T-helper 17 cell (primary cell): ENCODE data around the gene PLEKHH1. TPM values are rescaled to one million over a fixed set of nuclear protein-coding genes. Genes with fewer than 3 reads are reported as not detected.
"Not testable (repeated sequence)": the region's sequence is repeated elsewhere in the genome, so short reads cannot be mapped to it uniquely, and the experiment has no call there.

Source experiments
- ATAC-seq: fragments of 150-1000 bp; cut with Tn5 transposase; 2 replicates; pipeline ENCODE4 v1.10.0; 2021; ENCODE audit warnings: mild to moderate bottlenecking, moderate library complexity
- DNase-seq, 3 donors: peaks; one replicate each; pipeline versions ENCODE4 v3.0.0 to v3.0.0-alpha.2; 2020 to 2021
- H3K9me3 ChIP-seq: one replicate; pipeline ENCODE4 v1.7.0; 2013; ENCODE audit warnings: low read length, mild to moderate bottlenecking; ENCODE audit not compliant: control insufficient read depth, poor library complexity, severe bottlenecking
- H3K27ac Mint-ChIP-seq: one replicate; pipeline ENCODE4 v1.8.0; 2022; ENCODE audit warnings: mild to moderate bottlenecking, moderate library complexity, mixed read lengths
- H3K27me3 Mint-ChIP-seq: one replicate; pipeline ENCODE4 v1.8.0; 2022; ENCODE audit warnings: mixed read lengths
- H3K36me3 Mint-ChIP-seq: one replicate; pipeline ENCODE4 v1.8.0; 2022; ENCODE audit warnings: low read depth, mixed read lengths
- H3K4me1 Mint-ChIP-seq: one replicate; pipeline ENCODE4 v1.8.0; 2022; ENCODE audit warnings: mild to moderate bottlenecking, mixed read lengths
- H3K4me3 Mint-ChIP-seq: one replicate; pipeline ENCODE4 v1.8.0; 2022; ENCODE audit warnings: mild to moderate bottlenecking, moderate library complexity, mixed read lengths
- total RNA-seq, 4 donors: library from RNA in 2 of 4; stranded (reverse) in 2 of 4; gene quantifications; one replicate each; pipeline ENCODE4 v1.2.3 and lab custom pipeline; 2022 to 2026

Gene PLEKHH1
- total RNA-seq, 2 donors from 2014 or later, result 0.12 TPM; not detected in 1

DNA sequence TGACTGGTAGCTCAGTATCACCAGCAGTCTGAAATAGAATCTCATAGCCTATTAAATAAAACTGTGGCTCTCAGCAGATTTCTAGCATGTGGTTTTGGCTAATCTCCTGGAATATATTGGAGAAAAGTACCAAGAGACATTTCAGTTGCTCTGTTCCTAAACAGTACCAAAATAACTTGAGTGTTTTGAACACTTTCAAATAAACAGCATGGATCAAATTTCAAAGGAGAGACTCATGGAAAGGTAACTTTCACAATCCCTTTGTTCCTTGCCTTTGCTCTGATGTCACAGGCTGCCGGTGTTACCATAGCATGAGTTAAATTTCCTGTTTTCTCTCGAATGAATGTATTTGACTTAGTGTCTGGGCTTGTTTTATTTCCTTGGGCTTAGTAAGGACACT lies 90.0 kb downstream of the PLEKHH1 start:
- H3K9me3 ChIP-seq, result no peaks in the 10 kb centered on the region
- Mint-ChIP-seq H3K27me3 (peaks cover 6% of the 10 kb centered on the region), H3K36me3 (no peaks in the 10 kb centered on the region), H3K4me3 (no peak overlapping the region), H3K4me1 (peaks cover 20% of the 10 kb centered on the region), H3K27ac (peak overlapping the region; percentile 6)
- DNase-seq (no peak), ATAC-seq (no peak)

DNA sequence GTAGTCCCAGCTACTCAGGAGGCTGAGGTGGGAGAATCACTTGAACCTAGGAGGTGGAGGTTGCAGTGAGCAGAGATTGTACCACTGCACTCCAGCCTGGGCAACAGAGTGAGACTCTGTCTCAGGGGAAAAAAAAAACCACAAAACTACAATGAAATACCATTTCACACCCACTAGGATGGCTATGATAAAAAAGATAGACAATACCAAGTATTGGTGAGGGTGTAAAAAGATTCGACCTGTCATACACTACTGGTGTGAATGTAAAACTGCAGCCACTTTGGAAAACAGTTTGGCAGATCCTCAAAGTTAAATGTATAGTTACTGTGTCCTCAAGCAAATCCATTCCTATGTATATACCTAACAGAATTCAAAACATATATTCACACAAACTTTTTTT lies 93.0 kb downstream of the PLEKHH1 start:
- not testable (repeated sequence) for H3K27ac Mint-ChIP-seq, H3K4me1 Mint-ChIP-seq, DNase-seq, H3K4me3 Mint-ChIP-seq, H3K27me3 Mint-ChIP-seq, H3K36me3 Mint-ChIP-seq, ATAC-seq, H3K9me3 ChIP-seq

DNA sequence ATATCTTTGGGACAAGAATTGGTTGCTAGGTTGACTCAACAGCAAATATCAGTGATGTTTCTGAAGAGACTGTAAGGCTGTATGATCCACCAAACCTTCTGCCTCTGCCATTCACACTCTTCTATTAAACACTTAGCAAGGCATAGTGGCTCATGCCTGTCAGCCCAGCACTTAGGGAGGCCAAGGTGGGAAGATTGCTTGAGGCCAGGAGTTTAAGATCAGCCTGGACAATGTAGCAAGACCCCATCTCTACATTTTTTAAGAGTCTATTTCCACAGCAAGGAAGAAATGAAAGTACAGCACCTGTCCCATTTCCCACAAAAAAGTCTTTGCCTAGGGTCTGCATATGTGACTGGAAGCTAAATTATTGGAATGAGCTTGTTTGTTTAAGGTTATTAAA lies 94.4 kb downstream of the PLEKHH1 start:
- H3K9me3 ChIP-seq, result no peaks in the 10 kb centered on the region
- no peak overlapping the region for H3K27ac Mint-ChIP-seq
- ATAC-seq (no peak), DNase-seq (no peak)
- H3K4me3 Mint-ChIP-seq, result no peak overlapping the region
- no peaks in the 10 kb centered on the region for H3K27me3 Mint-ChIP-seq
- peaks cover 2% of the 10 kb centered on the region for H3K36me3 Mint-ChIP-seq
- H3K4me1 Mint-ChIP-seq, result no peaks in the 10 kb centered on the region

DNA sequence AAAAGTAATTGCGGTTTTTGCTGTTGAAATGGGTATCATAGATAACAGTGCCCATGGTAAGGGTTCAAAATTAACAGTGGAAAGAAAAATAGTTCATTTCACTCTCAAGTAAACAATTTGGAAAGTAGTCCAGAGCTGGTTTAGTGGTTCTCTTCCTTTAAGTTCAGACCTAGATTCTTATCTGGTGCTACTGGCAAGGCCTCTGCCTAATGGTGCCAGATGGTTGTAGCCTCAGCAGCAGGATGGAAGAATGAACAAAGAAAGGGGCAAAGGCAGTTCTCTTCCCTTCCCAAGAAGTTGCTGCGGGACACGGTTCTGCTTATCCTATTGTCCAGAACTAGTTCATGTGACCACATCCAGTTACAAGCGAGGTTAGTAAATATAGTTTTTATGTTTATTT lies 97.1 kb downstream of the PLEKHH1 start:
- no peak for DNase-seq
- Mint-ChIP-seq H3K4me3 (no peak overlapping the region), H3K27ac (no peak overlapping the region), H3K4me1 (peaks cover 2% of the 10 kb centered on the region), H3K27me3 (peaks cover 8% of the 10 kb centered on the region), H3K36me3 (peaks cover 8% of the 10 kb centered on the region)
- no peaks in the 10 kb centered on the region for H3K9me3 ChIP-seq
- no peak for ATAC-seq

DNA sequence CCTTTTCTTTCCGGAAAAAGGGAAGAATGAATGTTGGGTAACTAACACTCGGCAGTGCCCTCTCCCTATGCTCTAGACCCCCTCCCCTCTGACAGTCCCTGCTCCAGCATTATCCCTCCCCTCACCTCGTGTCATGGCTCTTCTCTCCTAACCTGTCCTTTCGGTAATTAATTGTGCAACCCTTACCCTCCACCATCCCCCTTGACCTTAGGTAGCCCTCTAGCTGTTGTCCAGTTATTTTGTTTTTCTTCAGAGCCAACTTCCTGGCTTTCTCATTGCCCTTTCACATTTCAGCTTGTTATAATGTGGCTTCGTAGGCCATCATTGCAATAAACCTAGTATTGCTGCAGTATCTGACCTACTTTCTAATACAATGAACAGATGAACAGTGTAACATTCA lies 97.8 kb downstream of the PLEKHH1 start:
- Mint-ChIP-seq H3K27me3 (peaks cover 8% of the 10 kb centered on the region), H3K4me1 (peaks cover 2% of the 10 kb centered on the region), H3K36me3 (peaks cover 8% of the 10 kb centered on the region), H3K4me3 (no peak overlapping the region), H3K27ac (no peak overlapping the region)
- ATAC-seq (no peak), DNase-seq (no peak)
- H3K9me3 ChIP-seq, result no peaks in the 10 kb centered on the region

DNA sequence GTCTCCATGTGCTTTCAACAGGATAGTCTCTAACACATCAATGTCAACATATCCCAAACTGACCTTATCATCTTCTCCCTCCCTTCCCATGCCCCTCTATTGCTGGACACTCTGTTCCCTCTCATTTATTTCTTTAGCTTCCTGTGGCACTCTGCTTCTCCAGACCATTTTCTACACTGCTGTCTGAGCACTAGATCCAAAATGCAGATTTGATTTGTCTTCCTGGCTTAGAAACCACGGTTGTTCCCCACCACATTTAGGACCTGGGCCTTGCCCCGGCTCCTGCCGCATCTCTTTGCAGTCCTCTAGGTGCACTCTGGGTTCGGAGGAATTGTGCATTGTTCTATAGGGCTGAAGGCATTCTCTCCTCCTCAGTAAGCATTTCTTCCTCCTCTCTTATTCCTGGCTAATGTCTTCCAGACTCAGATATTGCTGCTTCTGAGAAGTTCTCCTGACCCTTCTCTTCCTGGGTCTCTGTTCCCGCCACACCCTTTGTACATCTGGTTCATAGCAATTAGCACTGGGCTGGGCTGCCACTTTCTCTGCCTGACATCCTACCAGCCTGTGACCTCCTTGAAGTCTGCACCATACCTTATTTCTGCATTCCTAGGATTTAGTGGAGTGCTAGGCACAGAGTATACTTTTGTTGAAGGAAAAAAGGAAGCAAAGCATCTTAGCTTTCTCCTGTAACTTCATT lies 100.5 kb downstream of the PLEKHH1 start:
- H3K36me3 Mint-ChIP-seq, result peaks cover 8% of the 10 kb centered on the region
- peaks cover 8% of the 10 kb centered on the region for H3K27me3 Mint-ChIP-seq
- no peaks in the 10 kb centered on the region for H3K9me3 ChIP-seq
- DNase-seq (no peak), ATAC-seq (no peak)
- H3K4me1 Mint-ChIP-seq, result peaks cover 2% of the 10 kb centered on the region
- no peak overlapping the region for H3K4me3 Mint-ChIP-seq
- H3K27ac Mint-ChIP-seq, result peak overlapping the region; percentile 41

DNA sequence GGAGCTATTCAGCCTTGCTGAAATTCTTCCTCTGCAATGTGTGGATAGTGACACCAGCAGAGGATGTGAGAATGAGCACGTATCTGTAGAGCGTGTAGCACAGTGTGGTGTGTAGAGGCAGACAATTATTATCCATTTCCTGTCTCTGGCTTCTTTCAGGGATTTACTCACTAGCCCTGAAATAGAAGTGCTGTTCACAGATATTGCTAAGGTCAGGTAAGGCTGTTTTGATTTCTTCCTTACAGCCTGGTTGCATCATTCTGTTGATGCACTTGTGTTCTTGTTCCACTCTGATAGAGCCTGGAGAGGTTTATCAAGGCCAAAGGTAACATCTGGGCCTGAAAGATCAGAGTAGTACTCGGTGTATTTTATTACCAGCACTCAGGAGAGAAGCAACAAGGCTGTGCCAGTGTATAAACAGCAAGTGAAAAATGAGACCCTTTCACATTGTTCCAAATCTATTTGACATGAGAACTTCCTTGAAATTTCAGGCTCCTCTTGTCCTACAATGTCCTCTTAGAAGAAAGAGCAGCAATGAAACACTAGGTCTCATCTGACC lies 103.3 kb downstream of the PLEKHH1 start:
- no peak overlapping the region for H3K4me3 Mint-ChIP-seq
- H3K27me3 Mint-ChIP-seq, result peaks cover 8% of the 10 kb centered on the region
- H3K27ac Mint-ChIP-seq, result no peak overlapping the region
- H3K4me1 Mint-ChIP-seq, result peaks cover 2% of the 10 kb centered on the region
- H3K9me3 ChIP-seq, result no peaks in the 10 kb centered on the region
- ATAC-seq (no peak), DNase-seq (no peak)
- H3K36me3 Mint-ChIP-seq, result peaks cover 8% of the 10 kb centered on the region

DNA sequence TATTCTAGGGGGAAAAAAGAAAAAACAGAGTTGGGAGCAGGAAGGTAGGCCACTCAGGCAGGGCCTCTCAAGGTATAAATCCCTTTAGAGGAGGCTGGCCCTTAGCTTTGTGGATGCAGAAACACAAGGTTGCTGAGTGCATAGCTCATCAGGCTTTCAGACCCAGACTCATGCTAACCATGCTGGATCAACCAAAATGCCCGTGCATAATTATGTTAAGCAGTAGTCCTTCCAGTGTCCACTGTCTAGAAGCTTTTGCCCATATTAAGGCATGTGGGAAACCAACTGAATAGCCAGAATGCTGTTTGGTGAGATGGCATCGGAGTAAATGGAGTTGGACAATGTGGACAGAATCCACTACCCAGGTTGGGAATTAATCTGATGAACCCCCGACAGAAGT lies 105.6 kb downstream of the PLEKHH1 start:
- ATAC-seq, result no peak
- no peaks in the 10 kb centered on the region for H3K9me3 ChIP-seq
- Mint-ChIP-seq H3K36me3 (peaks cover 3% of the 10 kb centered on the region), H3K27ac (no peak overlapping the region), H3K4me3 (no peak overlapping the region), H3K4me1 (peaks cover 3% of the 10 kb centered on the region), H3K27me3 (peaks cover 4% of the 10 kb centered on the region)
- no peak for DNase-seq

Other genes starting within 250 kb of the PLEKHH1 start
- gene ATP6V1D, start 173.5 kb upstream of the PLEKHH1 start, total RNA-seq, result 10 to 100 TPM; 41.0 to 47.4 TPM
- gene EIF2S1, start 173.0 kb upstream of the PLEKHH1 start, total RNA-seq, result 10 to 100 TPM; 38.4 to 49.7 TPM
- 1 to 10 TPM; 1.7 to 2.1 TPM for gene PLEK2, start 121.1 kb upstream of the PLEKHH1 start, total RNA-seq
- gene TMEM229B, start 44.6 kb upstream of the PLEKHH1 start, total RNA-seq, result 10 to 100 TPM; 12.7 to 15.2 TPM
- gene PIGH, start 67.0 kb downstream of the PLEKHH1 start, total RNA-seq, result 10 to 100 TPM; 34.2 to 39.1 TPM
- 1 to 10 TPM; 5.1 to 5.2 TPM for gene ARG2, start 86.6 kb downstream of the PLEKHH1 start, total RNA-seq
- gene VTI1B, start 141.3 kb downstream of the PLEKHH1 start, total RNA-seq, result 10 to 100 TPM; 41.2 to 48.1 TPM
- 10 to 100 TPM; 23.4 to 34.4 TPM for gene RDH11, start 162.5 kb downstream of the PLEKHH1 start, total RNA-seq
- not detected for gene RDH12, start 168.6 kb downstream of the PLEKHH1 start, total RNA-seq